ENCODE results near the gene GGA2.
A peak's percentile ranks its signal among the peaks of the same experiment; 100 is the strongest.
"Not testable (repeated sequence)": the region's sequence is repeated elsewhere in the genome, so short reads cannot be mapped to it uniquely, and the experiment has no call there.

Gene GGA2, protein sequence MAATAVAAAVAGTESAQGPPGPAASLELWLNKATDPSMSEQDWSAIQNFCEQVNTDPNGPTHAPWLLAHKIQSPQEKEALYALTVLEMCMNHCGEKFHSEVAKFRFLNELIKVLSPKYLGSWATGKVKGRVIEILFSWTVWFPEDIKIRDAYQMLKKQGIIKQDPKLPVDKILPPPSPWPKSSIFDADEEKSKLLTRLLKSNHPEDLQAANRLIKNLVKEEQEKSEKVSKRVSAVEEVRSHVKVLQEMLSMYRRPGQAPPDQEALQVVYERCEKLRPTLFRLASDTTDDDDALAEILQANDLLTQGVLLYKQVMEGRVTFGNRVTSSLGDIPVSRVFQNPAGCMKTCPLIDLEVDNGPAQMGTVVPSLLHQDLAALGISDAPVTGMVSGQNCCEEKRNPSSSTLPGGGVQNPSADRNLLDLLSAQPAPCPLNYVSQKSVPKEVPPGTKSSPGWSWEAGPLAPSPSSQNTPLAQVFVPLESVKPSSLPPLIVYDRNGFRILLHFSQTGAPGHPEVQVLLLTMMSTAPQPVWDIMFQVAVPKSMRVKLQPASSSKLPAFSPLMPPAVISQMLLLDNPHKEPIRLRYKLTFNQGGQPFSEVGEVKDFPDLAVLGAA

DNA sequence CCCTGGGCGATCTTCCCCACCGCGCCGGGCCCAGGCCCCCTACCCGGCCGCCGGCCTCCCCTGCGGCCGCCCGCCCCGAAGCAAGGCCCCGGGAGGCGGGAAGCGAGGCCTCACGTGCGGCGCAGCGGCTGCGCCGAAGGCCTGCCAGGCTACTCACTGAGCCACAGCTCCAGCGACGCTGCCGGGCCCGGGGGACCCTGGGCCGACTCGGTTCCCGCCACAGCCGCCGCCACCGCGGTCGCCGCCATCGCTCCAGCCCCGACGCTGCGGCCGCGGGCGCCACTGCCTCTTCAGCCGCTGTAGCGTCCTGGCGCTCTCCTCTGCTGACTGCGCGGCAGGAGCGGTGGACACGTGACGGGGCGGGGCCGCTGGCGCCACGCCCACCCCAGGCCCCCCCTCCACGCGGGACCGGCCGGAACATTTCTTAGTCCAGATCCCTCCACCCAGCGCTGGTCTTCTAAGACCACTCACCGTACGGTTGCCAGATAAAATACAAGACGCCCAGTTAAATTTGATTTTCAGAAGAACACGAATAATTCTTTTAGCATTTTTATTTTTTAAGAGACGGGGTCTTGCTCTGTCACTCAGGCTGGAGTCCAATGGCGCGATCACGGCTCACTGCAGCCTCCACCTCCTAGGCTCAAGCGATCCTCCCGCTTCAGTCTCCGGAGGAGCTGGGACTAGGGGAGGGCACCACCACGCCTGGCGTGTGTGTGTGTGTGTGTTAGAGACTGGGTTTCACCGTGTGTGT lies at the start of gene GGA2:
Gene GGA2, minus strand, starts transcription at position 331 of the 751 bp plus-strand sequence. Its CDS starts 83 bp downstream, at position 248.
- no peak for DNase-seq

GRCh38 chr16:23557779-23558702 lies 47.7 kb upstream of the GGA2 start:
- DNase-seq: no peak

DNA sequence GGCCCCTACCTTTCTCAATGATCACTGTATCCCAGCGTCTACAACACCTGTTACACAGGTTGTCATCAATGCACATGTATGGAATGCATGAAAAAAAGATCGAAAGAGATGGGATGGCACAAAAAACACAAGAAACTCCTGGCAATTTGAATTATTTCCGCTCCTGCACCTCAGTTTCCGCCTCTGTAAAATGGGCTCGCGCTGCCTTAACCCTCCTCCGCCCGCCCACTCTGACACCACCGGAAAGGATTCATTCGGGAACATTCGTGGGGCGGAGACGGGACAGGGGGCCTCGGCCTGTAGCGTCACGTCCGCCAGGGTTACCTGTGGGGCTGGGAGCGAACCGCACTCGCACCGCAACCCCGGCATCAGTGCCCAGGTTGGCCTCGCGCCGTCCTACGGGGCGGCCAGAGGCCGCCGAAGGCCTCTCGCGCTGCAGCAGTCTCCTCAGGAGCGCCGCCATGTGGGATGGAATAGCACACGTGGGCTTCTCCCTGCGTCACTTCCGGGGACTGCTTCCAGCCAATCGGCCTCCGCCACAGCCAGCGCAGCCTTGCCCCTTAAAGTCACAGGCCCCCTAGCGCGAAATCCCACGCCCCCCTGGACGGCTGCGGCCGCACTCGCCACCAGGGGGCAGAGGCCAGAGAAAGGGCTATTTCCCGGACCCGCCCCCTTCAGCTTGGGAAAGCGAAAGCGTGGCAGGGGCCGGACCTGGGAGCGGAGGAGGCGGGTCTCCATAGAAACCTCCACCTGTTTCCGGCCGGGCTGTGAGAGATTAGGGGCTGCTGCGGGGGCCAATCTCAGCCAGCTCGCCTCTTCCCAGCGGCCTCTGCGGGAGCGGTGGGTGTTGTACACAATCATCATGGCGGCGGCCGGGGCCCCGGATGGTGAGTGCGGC lies 46.8 kb upstream of the GGA2 start, which contains the start of the genes EARS2 and UBFD1:
Gene EARS2, minus strand, starts transcription at position 470 of the 898 bp plus-strand sequence. Its CDS starts 7 bp downstream, at position 463.
Gene UBFD1, plus strand, starts transcription at position 847 of the 898 bp plus-strand sequence. Its CDS starts 16 bp downstream, at position 863.
- peak; percentile 88 for DNase-seq

GRCh38 chr16:23554536-23554935 lies 44.2 kb upstream of the GGA2 start:
- DNase-seq: no peak

DNA sequence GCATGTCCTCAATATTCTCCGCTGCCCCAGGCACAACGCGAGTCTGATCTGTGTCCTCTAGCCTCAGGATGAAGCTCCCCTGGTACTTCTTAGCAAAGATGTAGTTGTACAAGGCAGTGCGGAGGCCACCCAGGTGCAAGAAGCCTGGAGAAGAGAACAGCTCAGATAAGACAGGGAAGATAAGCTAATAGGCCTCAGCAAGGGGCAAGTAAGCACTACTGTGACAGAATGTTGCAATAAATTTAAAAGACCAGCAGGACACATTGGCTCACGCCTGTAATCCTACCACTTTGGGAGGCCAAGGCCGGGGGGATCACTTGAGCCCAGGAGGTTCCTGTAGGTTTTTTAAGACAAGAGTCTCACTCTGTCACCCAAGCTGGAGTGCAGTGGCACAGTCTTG lies 41.9 kb upstream of the GGA2 start:
- no peak for DNase-seq

- DNase-seq: no peak
Measured at GRCh38 chr16:23549938-23550337, 39.6 kb upstream of the GGA2 start.

GRCh38 chr16:23544436-23544835 lies 34.1 kb upstream of the GGA2 start:
- no peak for DNase-seq

GRCh38 chr16:23540817-23541178 lies 30.5 kb upstream of the GGA2 start:
- not testable (repeated sequence) for DNase-seq

DNA sequence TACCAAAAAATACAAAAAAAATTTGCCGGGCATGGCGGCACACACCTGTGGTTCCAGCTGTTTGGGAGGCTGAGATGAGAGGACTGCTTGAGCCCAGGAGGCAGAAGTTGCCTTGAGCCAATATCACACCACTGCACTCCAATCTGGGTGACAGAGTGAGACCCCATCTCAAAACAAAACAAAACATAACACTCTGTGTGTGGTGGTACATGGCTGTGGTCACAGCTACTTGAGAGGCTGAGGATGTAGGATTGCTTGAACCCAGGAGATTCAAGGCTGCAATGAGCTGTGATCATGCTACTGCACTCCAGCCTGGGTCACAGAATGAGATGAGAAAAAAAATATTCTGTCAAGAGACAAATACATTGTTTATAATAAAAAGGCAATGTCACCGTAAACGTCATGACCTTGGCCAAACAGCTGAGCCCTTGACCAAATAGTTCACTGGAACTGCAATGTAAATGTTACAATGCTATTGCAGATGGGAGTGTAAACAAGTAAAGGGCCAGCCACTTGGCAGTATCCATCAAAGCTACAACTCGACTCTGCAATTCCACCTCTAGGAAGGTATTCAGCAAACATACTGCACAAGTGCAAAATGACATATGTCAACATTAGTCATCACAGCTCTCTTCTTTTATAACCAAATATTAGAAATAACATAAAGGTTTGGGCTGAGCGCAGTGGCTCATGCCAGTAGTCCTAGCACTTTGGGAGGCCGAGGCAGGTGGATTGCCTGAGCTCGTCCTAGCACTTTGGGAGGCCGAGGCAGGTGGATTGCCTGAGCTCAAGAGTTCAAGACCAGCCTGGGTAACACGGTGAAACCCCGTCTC lies 29.9 kb upstream of the GGA2 start:
- DNase-seq: no peak

DNA sequence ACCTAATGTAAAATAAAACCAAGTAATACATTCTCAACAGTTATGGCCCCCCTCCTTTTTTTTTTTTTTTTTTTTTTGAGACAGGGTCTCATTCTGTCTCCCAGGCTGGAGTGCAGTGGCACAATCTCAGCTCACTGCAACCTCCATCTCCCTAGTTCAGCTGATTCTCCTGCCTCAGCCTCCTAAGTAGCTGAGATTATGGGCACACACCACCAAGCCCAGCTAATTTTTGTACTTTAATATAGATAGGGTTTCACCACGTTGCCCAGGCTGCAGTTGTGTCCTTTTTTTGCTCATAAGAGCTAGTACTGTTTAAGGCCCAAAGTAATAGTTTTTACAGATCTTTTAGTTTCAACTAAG lies 28.6 kb upstream of the GGA2 start:
- no peak for DNase-seq

DNA sequence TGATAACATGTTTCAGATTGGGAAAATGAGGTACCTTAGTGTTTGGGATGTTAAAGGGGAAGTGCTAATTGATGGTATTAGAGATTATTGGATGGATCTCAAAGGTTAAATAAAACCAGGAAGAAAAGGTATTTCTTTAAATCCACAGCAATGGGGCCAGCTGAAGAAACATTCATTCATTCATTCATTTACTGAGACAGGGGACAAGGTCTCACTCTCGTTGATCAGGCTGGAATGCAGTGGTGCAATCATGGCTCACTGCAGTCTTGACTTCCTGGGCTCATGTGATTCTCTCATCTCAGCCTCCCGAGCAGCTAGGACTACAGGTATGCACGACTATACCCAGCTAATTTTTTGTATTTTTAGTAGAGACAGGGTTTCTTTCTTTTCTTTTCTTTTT lies 27.1 kb upstream of the GGA2 start:
- no peak for DNase-seq

DNA sequence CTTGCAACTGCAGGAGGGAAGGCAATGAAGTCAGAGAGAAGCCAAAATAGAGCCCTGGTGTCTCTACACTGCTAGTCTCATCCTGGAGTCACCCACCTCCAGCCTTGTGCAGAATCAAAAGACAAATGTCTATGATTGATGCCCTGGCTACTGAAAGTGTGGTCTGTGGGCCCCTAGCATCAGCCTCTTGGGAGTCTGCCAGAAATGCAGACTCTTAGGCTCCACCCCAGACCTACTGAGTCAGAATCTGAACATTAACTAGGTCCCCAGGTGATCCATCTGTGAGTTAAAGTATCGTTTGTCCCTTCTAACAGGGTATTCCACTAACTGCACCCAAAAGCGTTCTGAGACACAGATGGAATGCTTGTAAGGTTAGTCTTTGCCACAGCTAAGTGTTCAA lies 25.6 kb upstream of the GGA2 start:
- DNase-seq: no peak

- no peak for DNase-seq
Measured at GRCh38 chr16:23534868-23535860, 24.9 kb upstream of the GGA2 start.

GRCh38 chr16:23532448-23532847 lies 22.2 kb upstream of the GGA2 start:
- DNase-seq: no peak

- no peak for DNase-seq
Measured at GRCh38 chr16:23530062-23530461, 19.8 kb upstream of the GGA2 start.

- no peak for DNase-seq
Measured at GRCh38 chr16:23528644-23529310, 18.5 kb upstream of the GGA2 start.

- no peak for DNase-seq
Measured at GRCh38 chr16:23527961-23528643, 17.8 kb upstream of the GGA2 start.

- DNase-seq: no peak
Measured at GRCh38 chr16:23524886-23525285, 14.6 kb upstream of the GGA2 start.

Measured in NCI-H187 treated with DMSO at 0.1 percent for 48 hours (cell line).